ENCODE measurements around the gene CDH2. TPM values are rescaled to one million over a fixed set of nuclear protein-coding genes. Genes with fewer than 3 reads are reported as not detected.

The CDH2 gene
- total and polyA plus RNA-seq, 7 donors: under 0.01 to 8.2 (median 5.6) TPM; not detected in 1

- DNase-seq: no peak
- Histone ChIP-seq H3K4me3 (no peak overlapping the region), H3K36me3 (no peaks in the 10 kb centered on the region), H3K27me3 (no peaks in the 10 kb centered on the region), H3K4me1 (peaks cover 0 to 11% (median 3%) of the 10 kb centered on the region in 4 donors), H3K27ac (no peak overlapping the region), H3K9me3 (no peaks in the 10 kb centered on the region)
- intact Hi-C loops (cut with DNase I): no loop called here
- no peak for TF ChIP-seq POLR2A (IDR thresholded peaks at IDR 0.05)
- TF ChIP-seq EP300 (IDR thresholded peaks at IDR 0.05): no peak
- no peak for TF ChIP-seq POLR2AphosphoS5 (IDR thresholded peaks at IDR 0.05)
- no peak for TF ChIP-seq CTCF (IDR thresholded peaks at IDR 0.05)
- 93 to 97% methylated on average over 2 of the region's 2 CpGs for WGBS, 2 donors
Measured at GRCh38 chr18:28115149-28115550, 61.8 kb downstream of the CDH2 start.

GRCh38 chr18:28114472-28114871 lies 62.5 kb downstream of the CDH2 start:
- Histone ChIP-seq H3K9me3 (no peaks in the 10 kb centered on the region), H3K27me3 (no peaks in the 10 kb centered on the region), H3K4me1 (peaks cover 0 to 11% (median 3%) of the 10 kb centered on the region in 4 donors), H3K27ac (no peak overlapping the region), H3K4me3 (no peak overlapping the region), H3K36me3 (no peaks in the 10 kb centered on the region)
- WGBS, 2 donors: 44 to 76% methylated on average over 3 of the region's 3 CpGs
- no peak for TF ChIP-seq POLR2AphosphoS5 (IDR thresholded peaks at IDR 0.05)
- no peak for TF ChIP-seq CTCF (IDR thresholded peaks at IDR 0.05)
- TF ChIP-seq POLR2A (IDR thresholded peaks at IDR 0.05): no peak
- DNase-seq: no peak
- intact Hi-C loops (cut with DNase I): no loop called here

- intact Hi-C loops (cut with DNase I): no loop called here
- Histone ChIP-seq H3K9me3 (no peaks in the 10 kb centered on the region), H3K4me3 (no peak overlapping the region), H3K27ac (no peak overlapping the region), H3K4me1 (peaks cover 0 to 11% (median 3%) of the 10 kb centered on the region in 4 donors), H3K36me3 (no peaks in the 10 kb centered on the region), H3K27me3 (no peaks in the 10 kb centered on the region)
- TF ChIP-seq EP300 (IDR thresholded peaks at IDR 0.05) (no peak), POLR2A (IDR thresholded peaks at IDR 0.05) (no peak), POLR2AphosphoS5 (IDR thresholded peaks at IDR 0.05) (no peak), CTCF (IDR thresholded peaks at IDR 0.05) (no peak)
- WGBS, 2 donors: 71 to 83% methylated on average over 3 of the region's 3 CpGs
- DNase-seq: no peak
Measured at GRCh38 chr18:28113271-28114029, 63.5 kb downstream of the CDH2 start.

- intact Hi-C loops (cut with DNase I): no loop called here
- H3K27me3 ChIP-seq: no peaks in the 10 kb centered on the region
- no peak for TF ChIP-seq POLR2AphosphoS5 (IDR thresholded peaks at IDR 0.05)
- no peak for TF ChIP-seq POLR2A (IDR thresholded peaks at IDR 0.05)
- TF ChIP-seq EP300 (IDR thresholded peaks at IDR 0.05): no peak
- no peak for TF ChIP-seq CTCF (IDR thresholded peaks at IDR 0.05)
- no peaks in the 10 kb centered on the region for H3K36me3 ChIP-seq
- no peaks in the 10 kb centered on the region for H3K9me3 ChIP-seq
- H3K4me3 ChIP-seq: no peak overlapping the region
- H3K4me1 ChIP-seq: peaks cover 0 to 11% (median 3%) of the 10 kb centered on the region in 4 donors
- no peak for DNase-seq
- 71 to 75% methylated on average over 5 of the region's 5 CpGs for WGBS, 2 donors
- H3K27ac ChIP-seq: no peak overlapping the region
Measured at GRCh38 chr18:28112056-28112470, 64.9 kb downstream of the CDH2 start.
